OCI-LY1 (cell line): Measurements from ENCODE around the gene KCNH4.

Experiments
- CTCF ChIP-seq: fragments of 200-600 bp; sonication (generic), shearing (Covaris generic); IDR thresholded peaks from 2 replicates; pipeline ENCODE4 v1.5.1; 2017; ENCODE audit warnings: mild to moderate bottlenecking, antibody characterized with exemption, low read length, moderate library complexity, mixed read lengths
- EZH2 ChIP-seq: fragments of 200-600 bp; sonication (generic), shearing (Covaris generic); IDR thresholded peaks from 2 replicates; pipeline ENCODE4 v1.8.0; 2017; ENCODE audit warnings: borderline replicate concordance, mixed run types, mild to moderate bottlenecking, antibody characterized with exemption, low read length, moderate library complexity, mixed read lengths

- TF ChIP-seq CTCF, result no peak
- no peak for TF ChIP-seq EZH2
Measured at GRCh38 chr17:42127414-42127813, 53.5 kb downstream of the KCNH4 start.
